Psoas muscle (tissue), 8 donors: ENCODE results near the gene EPB41L5. TPM values are rescaled to one million over a fixed set of nuclear protein-coding genes. Genes with fewer than 3 reads are reported as not detected.

Experiments
- ATAC-seq, 4 donors: fragments of 200-7000 bp; cut with Tn5 transposase; one replicate each; pipeline ENCODE4 v1.9.1; 2020; ENCODE audit warnings: moderate library complexity in 3 of 4, mild to moderate bottlenecking in 2 of 4
- DNase-seq, 2 donors: peaks; one replicate each; pipeline ENCODE4 v3.0.0-alpha.2; 2020
- H3K27ac ChIP-seq: fragments of 200-600 bp; one replicate; pipeline ENCODE4 v1.8.0; 2022
- H3K27me3 ChIP-seq, 3 donors: fragments of 200-600 bp in 1 of 3; one replicate each; pipeline versions ENCODE4 v1.6.1 to v1.8.0; 2013 to 2022; ENCODE audit warnings: low read length in 2 of 3, mild to moderate bottlenecking in 2 of 3, moderate library complexity in 1 of 3; ENCODE audit not compliant: insufficient read depth in 3 of 3
- H3K36me3 ChIP-seq, 2 donors: fragments of 200-600 bp in 1 of 2; one replicate each; pipeline versions ENCODE4 v1.6.1 to v1.8.0; 2013 to 2022; ENCODE audit warnings: low read depth in 1 of 2, mild to moderate bottlenecking in 1 of 2, moderate library complexity in 1 of 2; ENCODE audit not compliant: insufficient read depth in 1 of 2
- H3K4me1 ChIP-seq: fragments of 200-600 bp; one replicate; pipeline ENCODE4 v1.8.0; 2022
- H3K4me3 ChIP-seq: fragments of 200-600 bp; one replicate; pipeline ENCODE4 v1.8.0; 2022; ENCODE audit warnings: mild to moderate bottlenecking
- H3K9me3 ChIP-seq: fragments of 200-600 bp; one replicate; pipeline ENCODE4 v1.8.0; 2022
- CTCF ChIP-seq: fragments of 200-600 bp; IDR thresholded peaks from one replicate; pipeline ENCODE4 v1.8.0; 2022; ENCODE audit warnings: antibody characterized with exemption
- WGBS, 3 donors: extraction: QIAGEN DNeasy Blood & Tissue Kit; methylation state at CpG; one replicate each; pipeline versions ENCODE4 v1.1.6 to v1.1.7; 2013; 5-methylcytosine and 5-hydroxymethylcytosine counted together
- intact Hi-C, 2 donors: fragments of 100-400 bp; cut with DNase I; formaldehyde crosslinking; loops; one replicate each; pipeline versions ENCODE4 v1.11.0 to v1.14.2; 2022
- polyA plus RNA-seq, 3 donors: library from polyadenylated mRNA; stranded (reverse); fragments of 200-250 nt; gene quantifications; one replicate each; pipeline ENCODE4 v1.2.3, GENCODE V29; 2013
- total RNA-seq, 4 donors: library from RNA; stranded (reverse); fragmentation: NEBNext Ultra II Directional in 2 of 4; extraction: Animal tissue kit (Norgen Biotek cat#: 25700) in 2 of 4; gene quantifications; one replicate each; pipeline versions ENCODE4 v1.2.1 to v1.2.4, GENCODE V29; 2021 to 2023
- donor health status: healthy with polysubstance abuse.
- donor health status: DM: no; HTN: no; CAD: no; lungs with moderate emphysema.
- donor health status: Bipolar disorder and iron deficiency.
- donor health status: healthy.
- donor health status: DM: yes; HTN: yes; CAD: no.
- donor health status: DM: no; HTN: no; CAD: no.
- donor health status: DM: no; HTN: no; CAD: no.
- donor health status: DM: yes; HTN: yes; CAD: no.

The EPB41L5 gene
- total and polyA plus RNA-seq, 7 donors: 4.2 to 16.0 (median 12.5) TPM

GRCh38 chr2:120161190-120161589 lies 148.3 kb downstream of the EPB41L5 start:
- H3K27me3 ChIP-seq: no peaks in the 10 kb centered on the region
- no peak overlapping the region for H3K27ac ChIP-seq
- H3K4me3 ChIP-seq: no peak overlapping the region
- H3K9me3 ChIP-seq: no peaks in the 10 kb centered on the region
- TF ChIP-seq CTCF: no peak
- no peak for ATAC-seq
- intact Hi-C loops: no loop called here
- H3K4me1 ChIP-seq: no peaks in the 10 kb centered on the region
- no peak for DNase-seq
- peaks cover 0 to 33% of the 10 kb centered on the region in 2 donors for H3K36me3 ChIP-seq

- no peaks in the 10 kb centered on the region for H3K27me3 ChIP-seq
- no peak overlapping the region for H3K27ac ChIP-seq
- peaks cover 0 to 36% of the 10 kb centered on the region in 2 donors for H3K36me3 ChIP-seq
- DNase-seq (no peak), ATAC-seq (no peak)
- no peak overlapping the region for H3K4me3 ChIP-seq
- no peak for TF ChIP-seq CTCF
- intact Hi-C loops: no loop called here
- WGBS, 3 donors: 92 to 93% (median 92%) methylated on average over 5 of the region's 5 CpGs
- no peaks in the 10 kb centered on the region for H3K4me1 ChIP-seq
- no peaks in the 10 kb centered on the region for H3K9me3 ChIP-seq
Observed at GRCh38 chr2:120162716-120163115, 149.8 kb downstream of the EPB41L5 start.

- Histone ChIP-seq H3K36me3 (peaks cover 0 to 54% of the 10 kb centered on the region in 2 donors), H3K9me3 (no peaks in the 10 kb centered on the region), H3K27ac (no peak overlapping the region), H3K4me3 (no peak overlapping the region), H3K4me1 (no peaks in the 10 kb centered on the region), H3K27me3 (no peaks in the 10 kb centered on the region)
- no peak for DNase-seq
- no peak for ATAC-seq
- intact Hi-C loops: no loop called here
- WGBS, 3 donors: 96 to 100% (median 98%) methylated on average over 2 of the region's 2 CpGs
- TF ChIP-seq CTCF: no peak
Observed at GRCh38 chr2:120167272-120167671, 154.4 kb downstream of the EPB41L5 start.

- intact Hi-C loops: no loop called here
- Histone ChIP-seq H3K27ac (no peak overlapping the region), H3K27me3 (no peaks in the 10 kb centered on the region), H3K36me3 (peaks cover 0 to 51% of the 10 kb centered on the region in 2 donors), H3K4me1 (no peaks in the 10 kb centered on the region), H3K9me3 (no peaks in the 10 kb centered on the region), H3K4me3 (no peak overlapping the region)
- DNase-seq: no peak
- TF ChIP-seq CTCF: no peak
- ATAC-seq: no peak
Observed at GRCh38 chr2:120169020-120169419, 156.1 kb downstream of the EPB41L5 start.

GRCh38 chr2:120174963-120175581 lies 162.2 kb downstream of the EPB41L5 start:
- Histone ChIP-seq H3K9me3 (no peaks in the 10 kb centered on the region), H3K4me1 (peaks cover 19% of the 10 kb centered on the region), H3K4me3 (no peak overlapping the region), H3K27ac (no peak overlapping the region), H3K36me3 (peaks cover 0 to 9% of the 10 kb centered on the region in 2 donors), H3K27me3 (no peaks in the 10 kb centered on the region)
- DNase-seq (no peak), ATAC-seq (peak in 2 of 4 donors; percentile 64 to 73)
- intact Hi-C loops: loop anchor here (5.0 to 10.0 kb wide), 7 partner anchors 63 to 533 kb away; partner anchors contain the start of gene PTPN4 (in 1 of the 2)
- WGBS, 3 donors: 25 to 29% (median 28%) methylated on average over 6 of the region's 6 CpGs
- peak; percentile 82 for TF ChIP-seq CTCF
